Ovary (tissue), 9 donors: ENCODE data around the gene NWD2. TPM values are rescaled to one million over a fixed set of nuclear protein-coding genes. Genes with fewer than 3 reads are reported as not detected.

Experiments
- DNase-seq, 5 donors: peaks; one replicate each; pipeline ENCODE4 v3.0.0-alpha.2; 2019 to 2020
- H3K27ac ChIP-seq, 2 donors: fragments of 200-600 bp; one replicate each; pipeline versions ENCODE4 v1.5.1 to v1.8.0; 2019 to 2022
- H3K27me3 ChIP-seq: fragments of 200-600 bp; one replicate; pipeline ENCODE4 v1.8.0; 2022
- H3K36me3 ChIP-seq: fragments of 200-600 bp; sonication (generic); one replicate; pipeline ENCODE4 v1.5.1; 2019
- H3K4me1 ChIP-seq: one replicate; pipeline ENCODE4 v1.8.1; 2013; ENCODE audit warnings: mild to moderate bottlenecking, moderate library complexity; ENCODE audit not compliant: insufficient read depth
- H3K4me3 ChIP-seq: fragments of 200-600 bp; sonication (generic); one replicate; pipeline ENCODE4 v1.5.1; 2017
- H3K9me3 ChIP-seq, 2 donors: fragments of 200-600 bp in 1 of 2; sonication (generic) in 1 of 2; one replicate each; pipeline versions ENCODE4 v1.5.1 to v1.8.1; 2013 to 2019; ENCODE audit warnings: mild to moderate bottlenecking in 1 of 2, moderate library complexity in 1 of 2
- EP300 ChIP-seq: sonication (generic); formaldehyde crosslinking; IDR thresholded peaks from one replicate; pipeline ENCODE4 v1.6.1; 2017; ENCODE audit warnings: antibody characterized with exemption
- POLR2A ChIP-seq: fragments of 450-650 bp; IDR thresholded peaks from one replicate; pipeline ENCODE4 v1.6.1; 2017; ENCODE audit warnings: antibody characterized with exemption, mild to moderate bottlenecking, moderate library complexity
- WGBS, 3 donors: extraction: QIAGEN DNeasy Blood & Tissue Kit in 1 of 3; methylation state at CpG; one replicate each; pipeline versions ENCODE4 v1.1.5 to v1.1.7; 2013 to 2017; 5-methylcytosine and 5-hydroxymethylcytosine counted together
- intact Hi-C, 4 donors: fragments of 100-400 bp; cut with DNase I; formaldehyde crosslinking; loops; one replicate each; pipeline versions ENCODE4 v1.11.0 to v1.15.1; 2022 to 2023
- polyA plus RNA-seq, 2 donors: library from polyadenylated mRNA; stranded (reverse); fragments of 200-250 nt in 1 of 2; fragments of 350-450 nt in 1 of 2; fragmentation: Illumina TruSeq in 1 of 2; extraction: RNeasy Lipid Tissue Mini Kit (QIAGEN cat#74804) in 1 of 2; gene quantifications; one replicate each; pipeline ENCODE4 v1.2.3, GENCODE V29; 2013 to 2014
- total RNA-seq, 7 donors: library from RNA; depleted of rRNA in 2 of 7; stranded (reverse); fragments of >200 nt in 2 of 7; fragmentation: NEBNext Ultra II Directional in 3 of 7; extraction: Animal tissue kit (Norgen Biotek cat#: 25700) in 3 of 7; gene quantifications; one replicate each; pipeline versions ENCODE4 v1.1.0 to v1.2.4, GENCODE V29; 2016 to 2023
- TF ChIP-seq, protein P1 (sequence below), 3 donors: fragments of 450-650 bp in 2 of 3; fragments of 200-600 bp in 1 of 3; IDR thresholded peaks; one replicate each; pipeline versions ENCODE4 v1.5.1 to v1.8.0; 2016 to 2022; ENCODE audit warnings: antibody characterized with exemption in 3 of 3, mild to moderate bottlenecking in 1 of 3
- donor health status: DM: no; HTN: no; CAD: no; lungs with moderate emphysema.
- donor health status: DM: no; HTN: no; CAD: no.
- donor health status: Bipolar disorder and iron deficiency.
- donor health status: DM: yes; HTN: yes; CAD: no.
- donor health status: DM: no; HTN: no; CAD: no.
- donor health status: DM: yes; HTN: yes; CAD: no.

NWD2 gene
- total and polyA plus RNA-seq, 9 donors = 0.01 to 0.11 TPM; not detected in 7

DNA sequence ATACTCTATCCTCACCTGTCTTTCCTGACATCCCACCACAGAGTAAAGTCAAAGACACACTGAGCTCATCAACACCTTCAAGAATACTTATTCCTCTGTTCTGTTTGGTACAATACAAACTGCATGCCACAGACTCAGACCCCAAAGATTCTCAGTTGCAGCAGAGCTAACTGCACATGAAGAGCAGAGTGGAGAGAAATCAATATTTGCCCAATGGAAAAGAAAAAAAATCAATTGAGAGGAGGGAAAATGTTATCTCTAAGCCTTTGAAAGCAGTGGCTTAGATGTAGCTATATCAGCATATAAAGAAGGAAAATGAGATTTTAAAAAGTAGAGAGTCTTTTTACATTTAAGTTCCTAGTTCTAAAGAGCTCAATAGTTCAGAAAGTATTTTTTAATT is 180.2 kb downstream of the NWD2 start:
- intact Hi-C loops = no loop called here
- no peaks in the 10 kb centered on the region for H3K27me3 ChIP-seq
- H3K4me1 ChIP-seq = no peaks in the 10 kb centered on the region
- no peak for DNase-seq
- no peaks in the 10 kb centered on the region for H3K36me3 ChIP-seq
- H3K4me3 ChIP-seq = no peak overlapping the region
- no peak for TF ChIP-seq EP300
- TF ChIP-seq, protein P1, sequence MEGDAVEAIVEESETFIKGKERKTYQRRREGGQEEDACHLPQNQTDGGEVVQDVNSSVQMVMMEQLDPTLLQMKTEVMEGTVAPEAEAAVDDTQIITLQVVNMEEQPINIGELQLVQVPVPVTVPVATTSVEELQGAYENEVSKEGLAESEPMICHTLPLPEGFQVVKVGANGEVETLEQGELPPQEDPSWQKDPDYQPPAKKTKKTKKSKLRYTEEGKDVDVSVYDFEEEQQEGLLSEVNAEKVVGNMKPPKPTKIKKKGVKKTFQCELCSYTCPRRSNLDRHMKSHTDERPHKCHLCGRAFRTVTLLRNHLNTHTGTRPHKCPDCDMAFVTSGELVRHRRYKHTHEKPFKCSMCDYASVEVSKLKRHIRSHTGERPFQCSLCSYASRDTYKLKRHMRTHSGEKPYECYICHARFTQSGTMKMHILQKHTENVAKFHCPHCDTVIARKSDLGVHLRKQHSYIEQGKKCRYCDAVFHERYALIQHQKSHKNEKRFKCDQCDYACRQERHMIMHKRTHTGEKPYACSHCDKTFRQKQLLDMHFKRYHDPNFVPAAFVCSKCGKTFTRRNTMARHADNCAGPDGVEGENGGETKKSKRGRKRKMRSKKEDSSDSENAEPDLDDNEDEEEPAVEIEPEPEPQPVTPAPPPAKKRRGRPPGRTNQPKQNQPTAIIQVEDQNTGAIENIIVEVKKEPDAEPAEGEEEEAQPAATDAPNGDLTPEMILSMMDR (IDR thresholded peaks at IDR 0.05) = no peak
- TF ChIP-seq POLR2A = no peak
- no peak overlapping the region for H3K27ac ChIP-seq
- H3K9me3 ChIP-seq = no peaks in the 10 kb centered on the region

DNA sequence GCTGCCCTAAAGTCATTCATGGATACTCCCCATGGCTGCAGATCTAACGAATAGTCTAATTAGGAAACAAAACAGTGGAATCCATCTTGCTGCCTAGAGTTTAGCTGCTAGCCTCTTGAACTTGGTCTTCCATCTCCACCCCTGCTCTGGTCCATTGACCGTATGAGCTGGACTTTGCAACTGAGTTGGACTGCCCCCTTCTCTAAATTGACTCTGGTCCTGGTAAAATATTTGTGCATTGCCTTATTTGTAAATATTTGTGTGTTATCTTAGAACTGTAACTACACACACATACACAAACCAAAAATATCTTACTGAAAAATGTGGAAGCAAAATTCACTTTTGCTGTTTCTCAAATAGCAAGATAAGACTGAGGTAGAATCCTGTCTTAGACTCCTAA is 181.3 kb downstream of the NWD2 start:
- no peak for DNase-seq
- Histone ChIP-seq H3K4me1 (no peaks in the 10 kb centered on the region), H3K4me3 (no peak overlapping the region), H3K36me3 (no peaks in the 10 kb centered on the region), H3K9me3 (no peaks in the 10 kb centered on the region), H3K27ac (no peak overlapping the region), H3K27me3 (no peaks in the 10 kb centered on the region)
- WGBS, 3 donors = 52 to 63% (median 56%) methylated on average over 2 of the region's 2 CpGs
- TF ChIP-seq POLR2A = no peak
- TF ChIP-seq EP300 = no peak
- TF ChIP-seq, protein P1 (IDR thresholded peaks at IDR 0.05) = no peak
- intact Hi-C loops = no loop called here

DNA sequence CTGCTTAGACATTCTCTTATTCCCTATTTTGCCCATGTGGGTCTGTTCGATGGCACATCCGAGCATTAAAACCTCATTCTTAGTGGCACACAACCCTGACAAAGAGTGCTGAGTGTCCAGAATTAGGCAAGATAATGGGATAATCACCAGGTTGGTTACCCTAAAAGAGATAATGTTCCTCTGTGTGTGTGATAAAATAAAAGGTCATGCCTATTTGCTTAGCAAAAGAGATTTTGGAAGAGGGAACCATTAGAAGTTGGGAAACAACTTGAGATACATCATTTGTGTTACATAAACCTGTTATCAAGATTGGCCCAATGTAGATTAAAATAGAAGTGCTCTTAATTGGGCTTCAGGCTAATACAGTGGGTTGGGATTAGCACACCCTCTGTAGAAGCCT is 182.7 kb downstream of the NWD2 start:
- 82 to 92% (median 89%) methylated on average over 2 of the region's 2 CpGs for WGBS, 3 donors
- TF ChIP-seq EP300 (no peak), POLR2A (no peak)
- TF ChIP-seq, protein P1 (IDR thresholded peaks at IDR 0.05) = no peak
- no peaks in the 10 kb centered on the region for H3K4me1 ChIP-seq
- no peak overlapping the region for H3K4me3 ChIP-seq
- no peak overlapping the region for H3K27ac ChIP-seq
- no peaks in the 10 kb centered on the region for H3K36me3 ChIP-seq
- no peak for DNase-seq
- no peaks in the 10 kb centered on the region for H3K9me3 ChIP-seq
- no peaks in the 10 kb centered on the region for H3K27me3 ChIP-seq
- intact Hi-C loops = no loop called here

DNA sequence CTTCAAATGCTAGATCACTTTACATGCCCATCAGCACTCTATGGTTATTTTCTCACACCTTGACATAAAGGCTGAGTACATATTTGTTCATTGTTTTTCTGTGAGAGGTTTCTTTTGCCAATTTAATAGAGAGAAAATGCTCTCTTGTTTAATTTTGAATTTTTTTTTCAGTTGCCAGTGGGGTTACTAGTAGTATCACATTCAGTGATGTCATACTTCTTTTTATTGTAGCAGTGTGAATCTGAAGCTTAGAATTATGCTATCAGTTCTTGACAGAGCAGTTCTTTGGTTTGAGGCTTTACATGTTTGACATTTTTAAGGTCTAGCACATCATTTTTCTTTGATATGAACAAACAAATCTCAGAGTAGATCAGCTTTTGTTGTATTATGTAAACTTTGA is 185.4 kb downstream of the NWD2 start:
- H3K27ac ChIP-seq = no peak overlapping the region
- no peaks in the 10 kb centered on the region for H3K36me3 ChIP-seq
- TF ChIP-seq POLR2A (no peak), EP300 (no peak)
- intact Hi-C loops = no loop called here
- no peaks in the 10 kb centered on the region for H3K27me3 ChIP-seq
- no peak overlapping the region for H3K4me3 ChIP-seq
- no peak for DNase-seq
- no peaks in the 10 kb centered on the region for H3K4me1 ChIP-seq
- H3K9me3 ChIP-seq = no peaks in the 10 kb centered on the region

DNA sequence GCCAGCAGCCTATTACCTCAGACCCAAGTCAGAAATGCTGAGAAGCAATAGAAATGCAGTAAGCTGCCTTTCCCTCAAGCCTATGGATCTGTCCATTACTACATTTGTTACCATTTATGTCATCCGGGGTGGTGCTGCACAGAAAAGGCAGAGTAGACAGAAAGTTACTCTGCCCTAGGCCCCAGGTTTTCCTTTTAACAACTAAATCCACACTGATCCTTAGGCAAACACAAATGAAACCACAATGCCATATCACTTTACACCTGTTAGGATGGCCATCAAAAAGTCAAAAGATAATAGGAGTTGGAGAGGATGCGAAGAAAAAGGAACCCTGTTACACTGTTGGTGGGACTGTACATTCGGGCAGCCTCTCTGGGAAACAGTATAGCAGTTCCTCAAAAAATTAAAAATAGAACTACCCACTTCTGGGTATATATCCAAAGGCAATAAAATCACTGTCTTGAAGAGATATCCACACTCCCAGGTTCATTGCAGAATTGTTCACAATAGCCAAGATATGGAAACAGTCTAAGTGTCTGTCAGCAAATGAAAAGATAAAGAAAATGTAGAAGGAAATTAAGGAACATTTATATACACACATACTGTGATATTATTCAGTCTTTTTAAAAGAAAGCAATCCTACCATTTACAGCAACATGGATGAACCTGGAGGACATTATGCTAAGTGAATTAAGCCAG is 186.3 kb downstream of the NWD2 start:
- H3K4me1 ChIP-seq = no peaks in the 10 kb centered on the region
- H3K27ac ChIP-seq = no peak overlapping the region
- 82 to 87% (median 82%) methylated on average over 3 of the region's 3 CpGs for WGBS, 3 donors
- H3K9me3 ChIP-seq = no peaks in the 10 kb centered on the region
- no peak for DNase-seq
- no peaks in the 10 kb centered on the region for H3K36me3 ChIP-seq
- TF ChIP-seq EP300 (no peak), POLR2A (no peak)
- TF ChIP-seq, protein P1 (IDR thresholded peaks at IDR 0.05) = no peak
- H3K27me3 ChIP-seq = no peaks in the 10 kb centered on the region
- intact Hi-C loops = no loop called here
- H3K4me3 ChIP-seq = no peak overlapping the region
